ENCODE measurements around the gene MBD6.
"Not testable (repeated sequence)": the region's sequence is repeated elsewhere in the genome, so short reads cannot be mapped to it uniquely, and the experiment has no call there.

Gene MBD6

DNA sequence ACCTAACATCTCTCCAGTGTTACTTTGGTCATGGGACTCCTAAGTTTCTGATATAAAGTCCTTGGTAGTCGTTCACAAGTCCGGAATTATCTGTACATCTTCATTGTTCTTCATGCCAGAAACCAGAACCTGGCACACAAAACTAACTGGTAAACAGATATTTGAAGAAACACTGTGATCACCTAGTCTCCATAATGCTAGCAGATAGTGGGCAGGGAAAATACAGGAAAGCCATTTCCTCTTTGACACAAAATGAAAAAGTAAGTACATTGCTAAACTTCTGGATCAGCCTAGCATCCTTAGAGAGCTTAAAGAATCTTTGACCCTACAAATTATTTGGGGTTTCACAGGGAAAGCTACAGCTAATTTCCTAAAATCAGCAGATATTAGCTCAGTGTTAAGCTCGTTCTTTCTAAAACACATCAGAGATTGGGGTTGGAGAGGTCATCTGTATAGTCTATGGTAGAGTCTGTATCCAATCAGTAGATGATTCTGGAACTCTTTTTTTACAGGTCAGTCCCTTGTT, 7.2 kb upstream of the MBD6 start:
- no peak for DNase-seq (ENCODE audit: low read depth)

DNA sequence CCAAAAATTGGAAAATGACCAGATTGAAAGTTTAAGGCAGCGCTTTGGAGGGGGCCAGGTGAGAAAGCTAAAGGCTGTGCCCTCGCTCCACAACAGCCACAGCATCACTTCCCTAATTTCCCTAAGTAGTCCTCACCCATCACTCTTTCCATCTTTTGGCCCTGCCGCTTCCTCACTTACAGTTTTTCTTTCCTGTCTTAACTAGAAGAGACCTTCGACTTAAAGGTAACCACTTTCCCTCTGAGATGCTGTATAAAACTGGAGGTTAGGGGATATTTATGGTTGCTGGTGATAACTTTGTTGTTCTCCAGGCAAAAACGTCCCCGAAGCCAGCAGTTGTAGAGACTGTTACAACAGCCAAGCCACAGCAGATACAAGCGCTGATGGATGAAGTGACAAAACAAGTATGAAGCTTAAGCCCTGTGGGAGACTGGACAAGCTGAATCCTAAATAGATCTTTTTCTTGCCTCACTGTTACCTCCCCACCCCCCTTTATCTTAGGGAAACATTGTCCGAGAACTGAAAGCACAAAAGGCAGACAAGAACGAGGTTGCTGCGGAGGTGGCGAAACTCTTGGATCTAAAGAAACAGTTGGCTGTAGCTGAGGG, 6.6 kb upstream of the MBD6 start:
- no peak for DNase-seq (ENCODE audit: low read depth)

DNA sequence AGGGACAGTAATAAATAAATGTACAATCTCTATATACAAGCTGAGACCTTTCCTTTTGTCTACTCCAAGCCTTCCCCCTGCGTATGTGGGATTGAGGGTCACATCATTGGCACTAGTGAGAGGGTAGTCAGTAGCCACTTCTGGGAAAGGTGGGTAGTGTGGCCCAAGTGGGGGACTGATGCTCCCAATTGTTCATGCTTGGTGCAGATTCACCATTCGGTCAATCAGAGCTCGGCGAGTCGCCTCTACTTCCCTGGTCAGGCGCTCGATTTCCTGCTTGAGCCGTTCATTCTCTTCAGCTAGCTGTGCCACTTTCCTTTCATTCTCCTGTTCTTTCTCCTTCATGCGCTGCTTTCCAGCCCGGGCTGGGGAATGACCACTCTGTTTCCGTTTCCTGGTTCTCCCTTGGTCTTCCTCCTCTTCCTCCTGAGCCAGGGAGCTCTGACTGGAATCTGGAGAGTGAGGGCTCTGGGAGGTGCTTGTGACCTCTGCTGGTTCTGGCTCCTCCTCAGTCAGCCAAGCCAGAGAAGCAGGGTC, 5.9 kb upstream of the MBD6 start:
- no peak for DNase-seq (ENCODE audit: low read depth)

DNA sequence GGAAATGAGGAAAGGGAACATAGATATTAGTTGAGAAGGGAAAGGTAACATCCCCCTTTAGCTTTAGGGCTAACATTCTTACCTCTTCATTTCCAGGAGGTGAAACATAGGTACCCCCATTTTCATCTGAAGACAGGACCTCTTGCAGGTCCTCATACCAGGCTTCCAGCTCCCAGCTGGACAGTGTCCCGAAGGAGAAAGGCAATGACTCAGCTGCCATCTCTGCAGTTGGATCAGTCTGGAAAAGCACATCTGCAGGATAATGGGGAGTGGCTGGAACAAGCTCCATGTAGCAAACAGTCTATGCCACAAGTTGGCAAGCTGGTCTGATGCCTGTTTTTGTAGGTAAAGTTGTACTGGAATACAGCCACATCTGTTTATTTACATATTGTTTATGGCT, 5.4 kb upstream of the MBD6 start:
- DNase-seq (ENCODE audit: low read depth) = no peak

DNA sequence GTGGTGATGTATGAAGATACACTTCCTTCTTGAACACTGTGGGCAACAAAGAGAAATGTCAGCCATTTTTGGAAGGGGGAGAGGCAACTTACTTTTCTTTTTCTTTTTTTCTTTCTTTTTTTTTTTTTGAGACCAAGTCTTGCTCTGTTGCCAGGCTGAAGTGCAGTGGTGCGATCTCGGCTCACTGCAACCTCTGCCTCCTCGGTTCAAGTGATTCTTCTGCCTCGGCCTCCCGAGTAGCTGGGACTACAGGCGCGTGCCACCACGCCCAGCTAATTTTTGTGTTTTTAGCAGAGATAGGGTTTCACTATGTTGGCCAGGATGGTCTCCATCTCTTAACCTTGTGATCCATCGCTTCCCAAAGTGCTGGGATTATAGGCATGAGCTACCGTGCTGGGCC, 4.9 kb upstream of the MBD6 start:
- not testable (repeated sequence) for DNase-seq (ENCODE audit: low read depth)

DNA sequence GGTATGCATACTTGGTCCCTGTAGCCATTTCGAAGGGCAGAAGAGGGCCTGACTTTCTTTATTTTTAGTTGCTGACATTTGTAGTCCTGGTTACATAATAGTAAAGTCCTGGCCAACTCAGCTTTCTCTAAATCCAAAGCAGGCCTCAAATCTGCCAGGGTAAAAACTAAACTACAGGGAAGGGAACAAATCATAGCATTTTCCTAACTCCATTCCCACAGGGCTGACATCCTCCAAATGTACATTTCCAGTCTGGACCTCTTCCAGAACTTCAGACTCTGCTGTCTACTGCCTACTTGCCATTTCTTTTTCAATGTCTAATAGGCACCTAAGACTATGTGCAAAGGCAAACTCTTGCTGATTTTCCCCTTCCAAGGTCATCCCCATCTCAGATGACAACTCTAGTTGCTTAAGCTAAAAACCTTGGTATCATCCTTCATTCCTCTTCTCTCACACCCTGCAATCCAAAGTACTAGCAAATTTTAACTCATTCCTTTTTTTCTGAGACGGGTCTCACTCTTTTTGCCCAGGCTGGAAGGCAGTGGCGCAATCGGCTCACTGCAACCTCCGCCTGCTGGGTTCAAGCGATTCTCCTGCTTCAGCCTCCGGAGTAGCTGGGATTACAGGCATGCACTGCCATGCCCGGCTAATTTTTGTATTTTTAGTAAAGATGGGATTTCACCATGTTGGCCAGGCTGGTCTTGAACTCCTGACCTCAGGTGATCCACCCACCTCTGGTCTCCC, 4.3 kb upstream of the MBD6 start:
- no peak for DNase-seq (ENCODE audit: low read depth)

DNA sequence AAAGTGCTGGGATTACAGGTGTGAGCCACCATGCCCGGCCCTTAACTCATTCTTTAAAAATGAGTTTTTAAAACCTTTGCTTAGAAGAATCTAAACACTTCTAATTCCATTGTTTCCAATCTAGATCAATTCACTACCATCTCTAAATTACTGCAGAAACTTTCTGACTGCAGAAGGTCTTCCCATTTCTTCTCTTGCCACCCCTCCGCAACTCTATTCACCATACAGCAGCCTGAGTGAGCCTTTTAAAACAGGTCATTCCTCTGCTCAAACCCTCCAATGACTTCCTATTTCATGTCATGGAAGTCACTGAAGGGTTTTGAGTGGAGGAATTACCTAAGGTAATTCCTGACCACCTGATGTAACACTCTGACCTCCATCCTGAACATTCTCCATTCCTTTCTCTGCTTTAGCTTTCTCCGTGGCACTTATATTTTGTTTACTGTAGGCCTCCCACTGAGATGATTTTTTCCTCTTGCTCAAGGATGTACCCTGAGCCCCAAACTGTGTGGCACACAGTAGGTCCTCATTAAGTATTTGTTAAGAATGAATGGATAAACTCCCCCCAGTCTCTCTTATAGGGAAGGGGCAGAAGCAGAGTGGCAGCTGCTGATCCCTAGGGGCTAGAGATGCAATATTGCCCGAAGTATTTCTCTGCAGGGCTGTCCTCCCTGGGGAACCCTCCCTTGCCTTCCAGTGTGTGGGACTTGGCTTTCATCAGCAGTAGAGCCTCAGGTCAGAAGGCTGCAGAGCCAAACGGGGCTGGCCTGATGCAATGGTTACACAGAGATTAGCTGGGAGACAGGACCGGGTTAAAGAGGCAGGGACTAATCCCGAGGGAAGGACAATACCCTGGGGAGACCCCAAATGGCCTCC, 3.5 kb upstream of the MBD6 start:
- DNase-seq (ENCODE audit: low read depth) = no peak

DNA sequence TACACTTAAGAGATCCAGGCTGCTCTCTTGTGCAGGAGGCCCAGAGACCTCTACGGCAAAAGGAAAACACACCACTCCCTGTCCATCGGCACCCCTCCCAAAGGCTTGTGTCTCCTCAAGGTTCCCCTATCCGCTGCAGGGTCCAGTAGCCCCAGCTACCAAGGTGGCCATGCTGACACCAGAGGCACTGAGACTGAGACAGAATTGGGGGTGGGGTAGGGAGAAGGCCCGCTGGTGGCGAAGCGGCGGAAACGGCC, 2.9 kb upstream of the MBD6 start:
- no peak for DNase-seq (ENCODE audit: low read depth)

DNA sequence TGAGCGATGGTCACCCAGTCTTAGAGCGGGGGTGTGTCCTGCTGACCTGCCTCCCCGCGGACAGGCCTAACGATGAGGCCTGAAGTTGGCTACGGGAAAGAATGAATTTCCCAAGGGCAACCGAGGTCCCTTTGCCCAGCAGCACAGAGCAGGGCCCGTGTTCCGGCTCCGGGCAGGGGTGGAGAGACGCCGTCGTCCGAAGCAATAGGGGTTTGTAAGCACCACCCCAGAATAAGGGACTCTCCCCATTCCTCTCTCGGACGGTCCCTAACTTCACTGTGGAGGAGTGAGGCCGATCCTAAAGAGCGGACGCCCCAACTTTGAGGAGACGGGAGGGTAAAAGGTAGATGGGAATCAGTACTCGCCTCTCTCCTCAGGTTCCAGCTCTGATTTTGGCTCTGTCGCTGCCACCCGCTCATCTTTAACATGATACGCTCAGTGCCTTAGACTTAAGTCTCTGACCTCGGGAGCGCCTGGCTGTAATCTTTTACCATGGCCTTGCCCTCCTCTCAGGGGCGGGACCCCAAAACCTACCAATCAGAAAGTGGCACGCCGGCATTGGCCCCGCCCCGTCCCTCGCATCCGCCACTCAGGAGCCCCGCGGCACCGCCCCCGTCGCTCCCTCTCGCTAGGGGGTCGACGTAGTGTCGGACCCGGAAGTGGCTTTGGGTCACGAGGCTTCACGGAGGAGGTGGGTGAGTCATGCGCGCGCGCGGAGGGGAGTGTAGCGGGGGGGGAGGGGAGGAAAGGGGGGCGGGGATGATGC, 2.4 kb upstream of the MBD6 start, which contains the start of gene DDIT3:
Gene DDIT3, minus strand, starts transcription at position 462 of the 766 bp plus-strand sequence. CDS start 3,108 bp downstream, outside the sequence.
- peak; percentile 92 for DNase-seq (ENCODE audit: low read depth)

DNA sequence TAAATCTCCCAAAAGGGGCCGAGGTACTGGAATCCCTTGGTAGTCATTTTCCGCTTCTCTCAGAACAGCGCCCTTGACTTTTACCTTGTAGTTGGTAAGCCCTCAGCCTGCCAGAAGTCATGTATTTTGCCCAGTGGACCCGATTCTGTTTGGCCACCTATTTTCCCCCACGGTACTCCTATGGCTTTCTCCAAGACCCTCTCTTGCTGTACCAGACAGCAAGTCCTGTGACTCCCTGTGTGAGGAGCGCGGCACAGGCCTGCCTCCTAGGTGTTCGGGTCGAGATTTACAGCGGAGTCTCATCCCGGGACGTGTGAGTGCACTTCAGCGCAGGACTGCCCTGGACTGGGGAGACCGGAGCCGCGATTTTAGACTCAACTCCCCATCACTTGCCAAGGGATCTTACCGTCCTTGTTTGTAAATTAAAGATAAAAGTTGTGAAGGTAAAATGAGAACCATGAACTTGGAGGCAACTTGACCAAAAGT, 1.1 kb upstream of the MBD6 start:
- DNase-seq (ENCODE audit: low read depth) = no peak

DNA sequence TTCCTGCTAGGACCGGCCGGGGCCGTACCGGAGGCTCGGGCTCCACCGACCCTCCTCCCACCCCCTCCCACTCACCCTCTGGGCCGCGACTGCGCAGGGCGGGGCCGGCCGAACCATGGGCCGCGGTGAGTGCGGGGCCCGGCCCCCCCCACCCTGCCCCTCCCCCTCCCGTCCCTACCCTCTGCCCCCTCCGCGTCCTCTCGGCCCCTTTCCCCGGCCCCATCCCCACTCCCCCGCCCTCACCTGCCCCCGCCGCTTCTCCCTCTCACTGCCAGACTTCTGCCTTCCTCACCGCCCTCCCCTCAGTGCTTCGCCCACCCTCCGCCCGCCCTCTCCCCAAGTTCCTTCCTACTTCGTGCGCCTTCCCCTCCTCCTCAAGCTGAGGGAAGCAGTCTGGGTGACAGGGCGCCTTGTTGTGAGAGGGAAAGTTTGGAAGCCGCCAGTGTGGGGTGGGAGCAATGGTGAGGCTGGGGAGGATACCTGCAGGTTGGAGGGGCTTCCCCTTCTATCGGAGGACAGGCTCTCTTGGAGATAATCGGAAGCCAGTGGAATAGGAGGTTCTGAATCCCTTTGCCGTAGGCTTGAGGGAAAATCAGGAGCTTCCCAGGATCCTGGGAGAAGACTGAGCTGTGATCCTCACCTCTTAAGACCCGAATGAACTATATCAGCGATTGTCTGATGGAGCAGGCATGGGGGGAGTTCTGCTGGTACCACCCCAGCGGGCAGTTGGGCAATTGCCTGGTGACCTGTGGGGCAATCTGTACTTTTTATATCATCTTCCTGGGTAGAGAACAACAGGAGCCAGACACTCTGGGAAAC, 472 bp downstream of the MBD6 start:
- DNase-seq (ENCODE audit: low read depth) = peak; percentile 74

DNA sequence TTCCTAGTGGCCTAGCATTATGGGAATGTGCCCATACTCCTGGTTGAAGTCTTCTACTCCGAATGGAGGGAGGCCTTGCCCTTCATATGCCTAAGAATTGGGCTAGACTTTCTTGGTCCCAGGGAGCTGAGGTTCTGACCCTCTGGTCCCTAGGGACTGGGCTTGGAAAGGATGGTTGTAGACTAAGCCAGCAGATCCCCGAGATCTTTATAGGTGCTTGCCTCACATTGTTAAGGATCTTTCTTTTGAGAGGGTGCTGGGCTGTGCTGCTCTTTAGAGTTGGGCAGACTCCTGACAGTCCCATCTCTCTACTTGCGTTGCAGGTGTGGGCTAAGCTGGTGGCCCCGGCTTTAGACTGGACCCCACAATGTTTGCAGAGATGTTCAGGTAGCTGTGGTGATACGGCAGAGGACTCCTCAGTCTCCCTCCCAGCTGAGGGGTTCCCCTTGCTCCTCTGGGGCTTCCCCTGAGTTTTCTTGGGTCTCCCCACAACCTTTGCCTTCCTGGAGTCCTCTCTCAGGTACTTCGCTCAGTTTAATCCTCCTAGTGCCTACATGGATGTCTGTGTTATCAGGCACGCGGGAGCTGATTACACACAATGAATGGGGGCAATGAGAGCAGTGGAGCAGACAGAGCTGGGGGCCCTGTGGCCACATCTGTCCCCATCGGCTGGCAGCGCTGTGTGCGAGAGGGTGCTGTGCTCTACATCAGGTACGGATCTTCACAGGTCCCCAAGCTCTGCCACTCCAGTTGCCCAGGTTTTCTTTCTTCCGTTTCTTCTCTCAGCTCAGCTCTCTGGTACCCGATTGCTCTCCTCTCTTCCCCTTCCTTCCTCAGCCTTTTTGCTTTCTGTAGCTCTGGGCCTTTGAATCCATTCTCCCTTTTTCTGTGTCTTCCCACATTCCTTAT, 1.3 kb downstream of the MBD6 start:
- no peak for DNase-seq (ENCODE audit: low read depth)

DNA sequence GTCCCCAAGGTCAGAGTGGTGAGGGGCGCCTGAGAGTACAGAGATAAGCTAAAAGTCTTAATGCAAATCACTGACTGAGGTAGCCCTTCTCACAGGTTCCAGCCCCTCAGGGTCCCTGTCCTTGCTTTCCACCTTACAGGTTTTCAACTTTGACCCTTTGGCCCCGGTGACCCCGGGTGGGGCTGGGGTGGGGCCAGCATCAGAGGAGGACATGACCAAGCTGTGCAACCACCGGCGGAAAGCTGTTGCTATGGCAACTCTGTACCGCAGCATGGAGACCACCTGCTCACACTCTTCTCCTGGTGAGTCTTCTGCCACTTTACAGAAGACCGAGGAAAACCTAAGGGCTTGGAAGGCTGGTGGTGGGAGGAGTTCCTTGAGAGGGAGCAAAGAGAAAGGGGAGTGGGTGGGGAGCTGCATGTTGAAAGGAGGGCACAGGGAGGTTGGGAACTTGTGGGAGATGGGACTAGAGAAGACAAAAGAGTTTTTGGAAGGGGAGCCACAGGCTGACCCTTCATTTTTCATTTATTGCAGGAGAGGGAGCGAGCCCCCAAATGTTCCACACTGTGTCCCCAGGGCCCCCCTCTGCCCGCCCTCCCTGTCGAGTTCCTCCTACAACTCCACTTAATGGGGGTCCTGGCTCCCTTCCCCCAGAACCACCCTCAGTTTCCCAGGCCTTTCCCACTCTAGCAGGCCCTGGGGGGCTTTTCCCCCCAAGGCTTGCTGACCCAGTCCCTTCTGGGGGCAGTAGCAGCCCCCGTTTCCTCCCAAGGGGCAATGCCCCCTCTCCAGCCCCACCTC, 2.4 kb downstream of the MBD6 start:
- no peak for DNase-seq (ENCODE audit: low read depth)

DNA sequence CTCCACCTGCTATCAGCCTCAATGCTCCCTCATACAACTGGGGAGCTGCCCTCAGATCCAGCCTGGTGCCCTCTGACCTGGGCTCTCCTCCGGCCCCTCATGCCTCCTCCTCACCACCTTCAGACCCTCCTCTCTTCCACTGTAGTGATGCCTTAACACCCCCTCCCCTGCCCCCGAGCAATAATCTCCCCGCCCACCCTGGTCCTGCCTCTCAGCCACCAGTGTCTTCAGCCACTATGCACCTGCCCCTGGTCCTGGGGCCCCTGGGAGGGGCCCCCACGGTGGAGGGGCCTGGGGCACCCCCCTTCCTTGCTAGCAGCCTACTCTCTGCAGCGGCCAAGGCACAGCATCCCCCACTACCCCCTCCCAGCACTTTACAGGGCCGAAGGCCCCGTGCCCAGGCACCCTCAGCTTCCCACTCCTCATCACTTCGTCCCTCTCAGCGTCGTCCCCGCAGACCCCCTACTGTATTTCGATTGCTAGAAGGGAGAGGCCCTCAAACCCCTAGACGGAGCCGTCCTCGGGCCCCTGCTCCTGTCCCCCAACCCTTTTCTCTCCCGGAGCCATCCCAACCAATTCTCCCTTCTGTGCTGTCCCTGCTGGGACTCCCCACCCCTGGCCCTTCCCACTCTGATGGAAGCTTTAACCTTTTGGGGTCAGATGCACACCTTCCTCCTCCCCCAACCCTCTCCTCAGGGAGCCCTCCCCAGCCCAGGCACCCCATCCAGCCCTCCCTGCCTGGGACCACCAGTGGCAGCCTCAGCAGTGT, 3.2 kb downstream of the MBD6 start:
- DNase-seq (ENCODE audit: low read depth) = no peak

DNA sequence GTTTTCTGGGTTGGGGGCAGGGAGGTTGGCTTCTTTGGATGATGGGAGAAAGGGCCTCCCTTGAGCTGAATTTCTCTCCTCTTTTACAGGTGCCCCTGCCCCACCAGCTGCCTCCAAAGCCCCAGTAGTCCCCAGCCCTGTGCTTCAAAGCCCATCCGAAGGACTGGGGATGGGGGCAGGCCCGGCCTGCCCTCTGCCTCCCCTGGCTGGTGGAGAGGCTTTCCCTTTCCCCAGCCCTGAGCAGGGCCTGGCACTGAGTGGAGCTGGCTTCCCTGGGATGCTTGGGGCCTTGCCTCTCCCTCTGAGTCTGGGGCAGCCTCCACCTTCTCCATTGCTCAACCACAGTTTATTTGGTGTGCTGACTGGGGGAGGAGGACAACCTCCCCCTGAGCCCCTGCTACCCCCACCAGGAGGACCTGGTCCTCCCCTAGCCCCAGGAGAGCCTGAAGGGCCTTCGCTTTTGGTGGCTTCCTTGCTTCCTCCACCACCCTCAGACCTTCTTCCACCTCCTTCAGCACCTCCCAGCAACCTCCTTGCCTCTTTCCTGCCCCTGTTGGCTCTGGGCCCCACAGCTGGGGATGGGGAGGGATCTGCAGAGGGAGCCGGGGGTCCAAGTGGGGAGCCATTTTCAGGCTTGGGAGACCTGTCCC, 4.0 kb downstream of the MBD6 start:
- no peak for DNase-seq (ENCODE audit: low read depth)

DNA sequence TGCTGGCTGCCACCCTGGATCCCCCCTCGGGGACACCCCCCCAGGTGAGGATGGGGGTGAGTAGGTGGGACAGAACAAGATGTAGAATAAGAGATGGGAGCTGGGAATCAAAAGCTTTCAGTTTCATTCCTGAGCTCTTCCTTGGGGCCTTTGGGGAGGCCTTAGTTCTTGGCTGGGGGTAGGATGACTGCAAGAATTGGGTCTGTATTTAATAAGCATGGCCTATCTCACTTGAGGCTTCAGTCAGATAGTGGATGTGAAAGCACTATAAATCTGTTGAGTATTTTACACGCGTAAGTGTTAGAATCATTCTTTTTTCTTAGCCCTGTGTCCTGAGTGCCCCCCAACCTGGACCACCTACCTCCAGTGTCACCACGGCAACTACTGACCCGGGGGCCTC, 4.6 kb downstream of the MBD6 start:
- DNase-seq (ENCODE audit: low read depth) = no peak

DNA sequence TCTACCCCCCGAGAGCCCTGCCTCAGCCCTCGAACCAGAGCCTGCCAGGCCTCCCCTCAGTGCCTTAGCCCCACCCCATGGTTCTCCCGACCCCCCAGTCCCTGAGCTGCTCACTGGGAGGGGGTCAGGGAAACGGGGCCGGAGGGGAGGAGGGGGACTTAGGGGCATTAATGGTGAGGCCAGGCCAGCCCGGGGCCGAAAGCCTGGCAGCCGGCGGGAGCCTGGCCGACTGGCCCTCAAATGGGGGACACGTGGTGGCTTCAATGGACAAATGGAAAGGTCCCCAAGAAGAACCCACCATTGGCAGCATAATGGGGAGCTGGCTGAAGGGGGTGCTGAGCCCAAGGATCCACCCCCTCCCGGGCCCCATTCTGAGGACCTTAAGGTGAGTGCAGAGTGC, 5.6 kb downstream of the MBD6 start:
- no peak for DNase-seq (ENCODE audit: low read depth)

Data from CMK (cell line).